ENCODE results near the gene SPACA5.

SPACA5 gene

GRCh38 chrX:48058621-48059295, 52.0 kb downstream of the SPACA5 start:
- no peaks in the 10 kb centered on the region for H3K27me3 ChIP-seq (ENCODE audit: control insufficient read depth, insufficient read depth, low read length)

GRCh38 chrX:48059296-48059639, 52.5 kb downstream of the SPACA5 start:
- Histone ChIP-seq H3K36me3 (ENCODE audit: control insufficient read depth, insufficient read depth, low read length) (peaks cover 4% of the 10 kb centered on the region), H3K9ac (ENCODE audit: low read length) (no peak overlapping the region), H3K4me3 (ENCODE audit: low read depth, low read length) (no peak overlapping the region), H3K4me1 (ENCODE audit: control insufficient read depth, insufficient read depth, low read length) (no peaks in the 10 kb centered on the region), H3K27ac (ENCODE audit: low read depth, low read length) (no peak overlapping the region), H3K27me3 (ENCODE audit: control insufficient read depth, insufficient read depth, low read length) (no peaks in the 10 kb centered on the region), H3K9me3 (ENCODE audit: control insufficient read depth, insufficient read depth, low read depth, low read length) (peaks cover 48% of the 10 kb centered on the region)

More at GRCh38 chrX:48058621-48059295, 52.0 kb downstream of the SPACA5 start:
- no peaks in the 10 kb centered on the region for H3K4me1 ChIP-seq (ENCODE audit: control insufficient read depth, insufficient read depth, low read length)
- H3K4me3 ChIP-seq (ENCODE audit: low read depth, low read length), result no peak overlapping the region
- no peak overlapping the region for H3K27ac ChIP-seq (ENCODE audit: low read depth, low read length)
- no peak overlapping the region for H3K9ac ChIP-seq (ENCODE audit: low read length)
- peaks cover 3% of the 10 kb centered on the region for H3K36me3 ChIP-seq (ENCODE audit: control insufficient read depth, insufficient read depth, low read length)
- peaks cover 44% of the 10 kb centered on the region for H3K9me3 ChIP-seq (ENCODE audit: control insufficient read depth, insufficient read depth, low read depth, low read length)
